AG10803 (cell line): Measurements from ENCODE around the gene MVK.

Experiments
- DNase-seq: peaks from one replicate; pipeline ENCODE4 v3.0.0; 2010; ENCODE audit warnings: low read depth
- H3K4me3 ChIP-seq: 2 replicates; pipeline ENCODE4 v1.5.1; 2011; ENCODE audit warnings: mild to moderate bottlenecking, low read length, control low read depth
- TF ChIP-seq, protein P1 (sequence below): conservative IDR thresholded peaks from 2 replicates; pipeline ENCODE4 v1.5.1; 2011; ENCODE audit warnings: mild to moderate bottlenecking, low read length, control low read depth, inconsistent platforms

MVK gene

DNA sequence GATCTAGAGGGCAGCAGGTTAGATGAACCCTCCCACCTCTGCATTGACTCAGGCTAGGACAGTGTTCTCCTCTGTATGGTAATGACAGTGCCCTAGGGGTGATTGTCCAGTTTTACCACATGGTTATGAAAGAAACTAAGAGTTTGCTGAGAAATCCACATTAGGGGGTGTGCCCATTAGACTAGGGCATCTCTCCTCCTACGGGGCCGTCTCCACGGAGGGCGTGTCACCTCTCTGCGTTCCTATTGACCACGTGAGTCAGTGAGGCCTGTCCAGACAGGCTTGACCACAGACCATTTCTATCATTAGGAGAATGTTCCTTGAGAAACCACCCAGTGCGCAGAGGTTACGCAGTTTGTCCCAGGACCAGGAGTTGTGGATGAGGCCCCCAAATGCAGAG, 8.3 kb downstream of the MVK start:
- TF ChIP-seq, protein P1, sequence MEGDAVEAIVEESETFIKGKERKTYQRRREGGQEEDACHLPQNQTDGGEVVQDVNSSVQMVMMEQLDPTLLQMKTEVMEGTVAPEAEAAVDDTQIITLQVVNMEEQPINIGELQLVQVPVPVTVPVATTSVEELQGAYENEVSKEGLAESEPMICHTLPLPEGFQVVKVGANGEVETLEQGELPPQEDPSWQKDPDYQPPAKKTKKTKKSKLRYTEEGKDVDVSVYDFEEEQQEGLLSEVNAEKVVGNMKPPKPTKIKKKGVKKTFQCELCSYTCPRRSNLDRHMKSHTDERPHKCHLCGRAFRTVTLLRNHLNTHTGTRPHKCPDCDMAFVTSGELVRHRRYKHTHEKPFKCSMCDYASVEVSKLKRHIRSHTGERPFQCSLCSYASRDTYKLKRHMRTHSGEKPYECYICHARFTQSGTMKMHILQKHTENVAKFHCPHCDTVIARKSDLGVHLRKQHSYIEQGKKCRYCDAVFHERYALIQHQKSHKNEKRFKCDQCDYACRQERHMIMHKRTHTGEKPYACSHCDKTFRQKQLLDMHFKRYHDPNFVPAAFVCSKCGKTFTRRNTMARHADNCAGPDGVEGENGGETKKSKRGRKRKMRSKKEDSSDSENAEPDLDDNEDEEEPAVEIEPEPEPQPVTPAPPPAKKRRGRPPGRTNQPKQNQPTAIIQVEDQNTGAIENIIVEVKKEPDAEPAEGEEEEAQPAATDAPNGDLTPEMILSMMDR: no peak
- DNase-seq: peak; percentile 19
- H3K4me3 ChIP-seq: no peak overlapping the region

DNA sequence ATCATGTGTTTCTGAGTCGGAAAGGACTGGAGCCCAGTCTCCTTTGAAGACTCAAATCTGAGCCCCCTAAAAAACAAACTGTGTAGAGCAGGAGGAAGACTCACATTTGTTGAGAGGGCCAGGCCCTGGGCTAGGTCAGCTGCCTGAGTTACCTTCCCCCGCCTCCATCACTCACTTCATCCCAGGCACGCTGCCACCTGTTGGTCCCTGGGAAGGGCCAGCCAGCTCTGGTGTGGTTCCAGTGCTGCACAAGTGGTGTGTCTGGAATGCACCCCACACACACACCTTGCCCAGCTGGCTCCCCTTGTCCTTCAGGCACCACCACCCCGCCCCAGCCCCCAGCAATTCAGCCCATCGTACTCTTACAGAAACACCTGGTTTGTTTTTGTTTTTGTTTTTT, 9.0 kb downstream of the MVK start:
- TF ChIP-seq, protein P1: no peak
- H3K4me3 ChIP-seq: no peak overlapping the region
- no peak for DNase-seq

DNA sequence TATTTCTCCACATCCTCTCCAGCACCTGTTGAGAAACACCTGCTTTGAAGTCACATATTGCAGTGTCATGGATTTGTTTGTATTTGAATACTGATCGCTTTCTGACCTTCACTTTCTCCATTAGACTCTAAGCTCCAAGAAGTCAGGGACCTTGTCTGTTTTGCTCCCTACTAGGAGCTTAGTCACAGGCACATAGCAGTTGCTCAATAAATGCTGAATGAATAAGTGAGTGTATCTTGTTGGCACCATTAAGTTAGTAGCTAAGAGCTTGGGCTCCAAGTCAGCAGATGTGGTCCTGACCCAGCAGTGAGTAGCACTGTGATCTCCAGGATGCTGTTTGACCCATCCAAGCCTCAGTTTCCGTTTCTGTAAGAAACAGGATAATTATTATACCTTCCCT, 10.1 kb downstream of the MVK start:
- TF ChIP-seq, protein P1: no peak
- no peak overlapping the region for H3K4me3 ChIP-seq

DNA sequence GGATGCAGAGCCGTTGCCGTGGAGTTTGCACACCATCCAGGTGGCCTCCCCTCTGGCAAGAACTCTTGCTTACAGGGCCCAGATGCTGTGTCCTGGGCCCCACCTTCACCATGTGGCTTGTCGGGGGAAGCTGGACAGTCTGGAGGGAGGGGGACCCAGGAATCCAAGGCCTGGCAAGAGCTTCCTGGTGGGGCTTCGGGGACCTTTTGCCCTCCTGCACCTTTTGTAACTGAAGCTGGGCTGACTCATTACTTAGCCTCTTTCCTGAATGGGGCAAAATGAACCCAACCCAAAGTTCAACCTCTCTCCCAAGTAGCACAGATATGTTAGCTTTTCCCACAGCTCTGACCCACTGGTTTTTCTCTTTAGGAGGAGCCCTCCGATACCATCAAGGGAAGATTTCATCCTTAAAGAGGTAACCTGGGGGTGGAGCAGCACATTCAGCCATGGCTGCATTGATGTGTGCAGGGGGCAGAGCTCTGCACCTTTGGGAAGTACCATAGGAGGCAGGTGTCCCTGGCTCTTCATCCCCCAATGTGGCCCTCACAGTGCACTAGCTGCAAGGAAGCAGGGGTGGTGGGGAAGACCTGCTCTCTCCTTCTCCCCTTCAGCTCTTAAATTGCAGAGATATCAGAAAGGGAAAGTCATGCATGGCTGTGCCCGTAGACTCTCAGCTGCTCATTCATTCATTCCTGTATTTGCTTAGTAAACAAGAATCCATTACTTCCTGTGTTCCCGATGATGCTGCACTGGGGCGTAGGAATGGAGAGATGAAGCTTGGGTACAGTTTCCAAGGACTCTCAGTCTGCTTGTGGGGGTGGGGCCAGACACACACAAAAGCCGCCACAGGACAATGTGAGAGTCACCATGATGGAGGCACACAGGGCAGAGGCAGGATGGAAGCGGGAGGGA, 13.0 kb downstream of the MVK start:
- TF ChIP-seq, protein P1: no peak
- no peak for DNase-seq
- no peak overlapping the region for H3K4me3 ChIP-seq

More for the DNA sequence above, 10.1 kb downstream of the MVK start:
- DNase-seq: no peak

DNA sequence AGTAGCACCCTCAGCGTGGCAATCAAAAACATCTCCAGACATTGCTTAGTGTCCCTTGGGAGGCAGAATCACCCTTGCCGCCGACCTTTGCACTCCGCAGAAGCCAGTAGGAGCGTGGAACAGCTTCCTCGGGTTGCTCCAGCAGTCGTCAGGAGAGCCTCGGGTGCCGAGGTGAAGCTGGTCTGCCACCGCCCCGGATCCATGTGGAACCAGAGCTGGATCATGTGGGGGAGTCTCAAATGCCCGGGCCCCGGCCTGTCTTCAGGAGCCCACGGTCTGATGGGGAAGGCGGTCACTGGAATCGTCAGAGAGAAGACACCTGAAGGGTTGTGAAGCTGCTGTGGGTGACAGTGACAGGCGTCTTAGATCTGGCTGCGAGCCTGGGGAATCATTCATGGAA, 14.3 kb downstream of the MVK start:
- no peak overlapping the region for H3K4me3 ChIP-seq
- TF ChIP-seq, protein P1: no peak
- no peak for DNase-seq

DNA sequence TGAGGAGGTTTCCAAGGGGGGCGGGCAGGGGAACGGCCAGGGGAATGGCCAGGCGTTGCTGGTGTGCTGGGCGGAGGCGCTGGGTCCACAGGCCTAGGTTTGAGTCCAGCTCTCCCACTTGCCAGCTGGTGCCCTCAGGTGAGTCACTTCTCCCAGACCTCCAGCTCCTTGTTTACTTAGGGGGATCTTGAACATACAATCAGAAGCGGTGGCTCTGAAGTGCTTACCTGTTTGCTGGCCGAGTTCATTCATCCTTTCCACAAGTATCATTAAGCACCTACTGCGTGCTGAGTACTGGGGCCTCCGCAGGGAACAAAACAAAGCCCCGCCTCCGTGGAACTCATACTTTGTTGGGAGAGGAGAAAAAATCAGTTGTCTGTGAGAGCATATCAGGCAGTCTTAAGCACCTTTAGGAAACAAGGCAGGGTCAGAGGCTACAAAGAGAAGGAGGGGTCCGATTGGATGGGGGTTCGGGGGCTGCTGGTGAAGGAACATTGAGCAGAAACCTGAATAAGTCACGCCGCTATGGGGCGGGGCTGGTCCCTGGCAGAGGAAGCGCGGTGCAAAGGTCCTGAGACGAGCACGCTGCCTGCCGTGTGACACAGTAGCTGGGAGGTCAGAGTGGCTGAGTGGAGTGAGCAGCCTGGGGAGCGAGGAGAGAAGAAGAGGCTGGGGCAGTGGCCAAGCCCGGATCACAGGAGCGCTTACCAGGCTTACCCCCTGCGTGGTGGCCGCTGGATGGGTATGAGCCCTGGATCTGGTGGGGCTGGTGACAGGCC, 15.1 kb downstream of the MVK start:
- H3K4me3 ChIP-seq: no peak overlapping the region
- no peak for DNase-seq
- TF ChIP-seq, protein P1: no peak
